Renal pelvis (tissue), 4 donors: Measurements from ENCODE around the gene MSI2. TPM values are rescaled to one million over a fixed set of nuclear protein-coding genes. Genes with fewer than 3 reads are reported as not detected.
"Not testable (repeated sequence)": the region's sequence is repeated elsewhere in the genome, so short reads cannot be mapped to it uniquely, and the experiment has no call there.

Source experiments
- DNase-seq: peaks from one replicate; pipeline ENCODE4 v3.0.0-alpha.2; 2013
- polyA plus RNA-seq, 3 donors: library from polyadenylated mRNA; unstranded; fragments of 120-200 nt; gene quantifications; one replicate each; pipeline ENCODE4 v1.2.1, GENCODE V29; 2013; ENCODE audit not compliant: insufficient read length in 3 of 3

MSI2 gene
- polyA plus RNA-seq, 3 donors: 79.4 to 105 (median 95.5) TPM

GRCh38 chr17:57499221-57499620, 242.9 kb downstream of the MSI2 start:
- DNase-seq: not testable (repeated sequence)

- DNase-seq: no peak
Measured at GRCh38 chr17:57499648-57500049, 243.3 kb downstream of the MSI2 start.

GRCh38 chr17:57501016-57501415, 244.7 kb downstream of the MSI2 start:
- no peak for DNase-seq

GRCh38 chr17:57502022-57502421, 245.7 kb downstream of the MSI2 start:
- no peak for DNase-seq

- no peak for DNase-seq
Measured at GRCh38 chr17:57502811-57503241, 246.5 kb downstream of the MSI2 start.

- DNase-seq: no peak
Measured at GRCh38 chr17:57504208-57504607, 247.9 kb downstream of the MSI2 start.

GRCh38 chr17:57505841-57506773, 249.8 kb downstream of the MSI2 start:
- DNase-seq: no peak

GRCh38 chr17:57506774-57507127, 250.4 kb downstream of the MSI2 start:
- no peak for DNase-seq

- no peak for DNase-seq
Measured at GRCh38 chr17:57507828-57508227, 251.5 kb downstream of the MSI2 start.

- DNase-seq: no peak
Measured at GRCh38 chr17:57508671-57509070, 252.3 kb downstream of the MSI2 start.

- no peak for DNase-seq
Measured at GRCh38 chr17:57511475-57512123, 255.3 kb downstream of the MSI2 start.

- DNase-seq: no peak
Measured at GRCh38 chr17:57512258-57512657, 255.9 kb downstream of the MSI2 start.

GRCh38 chr17:57512691-57513090, 256.4 kb downstream of the MSI2 start:
- no peak for DNase-seq

- DNase-seq: no peak
Measured at GRCh38 chr17:57513569-57513968, 257.2 kb downstream of the MSI2 start.

- DNase-seq: no peak
Measured at GRCh38 chr17:57514614-57515013, 258.3 kb downstream of the MSI2 start.

GRCh38 chr17:57515662-57516211, 259.4 kb downstream of the MSI2 start:
- no peak for DNase-seq

- no peak for DNase-seq
Measured at GRCh38 chr17:57516290-57517230, 260.2 kb downstream of the MSI2 start.

- DNase-seq: no peak
Measured at GRCh38 chr17:57517273-57517631, 260.9 kb downstream of the MSI2 start.

- DNase-seq: no peak
Measured at GRCh38 chr17:57517632-57518456, 261.5 kb downstream of the MSI2 start.

GRCh38 chr17:57518587-57519581, 262.6 kb downstream of the MSI2 start:
- DNase-seq: no peak
